CD14-positive monocyte (primary cell): ENCODE measurements around the gene TBX19. TPM values are rescaled to one million over a fixed set of nuclear protein-coding genes. Genes with fewer than 3 reads are reported as not detected.

Experiments
- DNase-seq, 3 donors: peaks; one replicate each; pipeline ENCODE4 v3.0.0-alpha.2; 2011 to 2022
- H2AFZ ChIP-seq: 2 replicates; pipeline ENCODE4 v1.6.0; 2012; ENCODE audit warnings: mild to moderate bottlenecking, low read depth, low read length, inconsistent platforms; ENCODE audit not compliant: insufficient read depth, poor library complexity, severe bottlenecking
- H3K27ac ChIP-seq, 2 donors: 1 replicate in 1 of 2; 2 replicates in 1 of 2; pipeline ENCODE4 v1.5.1; 2012 to 2013; ENCODE audit warnings: low read length in 2 of 2, control low read depth in 1 of 2, inconsistent platforms in 1 of 2, low read depth in 1 of 2, mild to moderate bottlenecking in 1 of 2
- H3K27me3 ChIP-seq, 2 donors: one replicate each; pipeline versions ENCODE4 v1.6.0 to v1.6.1; 2011 to 2013; ENCODE audit warnings: low read length in 2 of 2; ENCODE audit not compliant: control insufficient read depth in 2 of 2, insufficient read depth in 2 of 2
- H3K36me3 ChIP-seq, 2 donors: replicated peaks in 1 of 2; 1 replicate in 1 of 2; 2 replicates in 1 of 2; pipeline versions ENCODE4 v1.5.1 to v1.6.1; 2012 to 2013; ENCODE audit warnings: low read length in 2 of 2, control low read depth in 1 of 2, inconsistent platforms in 1 of 2, mild to moderate bottlenecking in 1 of 2; ENCODE audit not compliant: insufficient read depth in 2 of 2, control insufficient read depth in 1 of 2
- H3K4me1 ChIP-seq, 2 donors: 1 replicate in 1 of 2; 2 replicates in 1 of 2; pipeline versions ENCODE4 v1.5.1 to v1.6.1; 2012 to 2013; ENCODE audit warnings: low read length in 2 of 2, control low read depth in 1 of 2, inconsistent platforms in 1 of 2, mild to moderate bottlenecking in 1 of 2, moderate library complexity in 1 of 2; ENCODE audit not compliant: insufficient read depth in 2 of 2, control insufficient read depth in 1 of 2
- H3K4me2 ChIP-seq: replicated peaks from 2 replicates; pipeline ENCODE3; 2012; ENCODE audit warnings: low read length, moderate library complexity, mild to moderate bottlenecking; ENCODE audit not compliant: poor library complexity, severe bottlenecking; ENCODE audit errors: extremely low read depth
- H3K4me3 ChIP-seq, 3 experiments: fragments of 200-600 bp in 1 of 3; sonication (generic) in 1 of 3; replicated peaks in 1 of 3; 1 replicate in 2 of 3; 2 replicates in 1 of 3; pipeline ENCODE4 v1.5.1; 2011 to 2013; ENCODE audit warnings: low read length in 3 of 3, mild to moderate bottlenecking in 3 of 3, control low read depth in 2 of 3, low read depth in 2 of 3, inconsistent platforms in 1 of 3, moderate library complexity in 1 of 3
- H3K79me2 ChIP-seq: 2 replicates; pipeline ENCODE4 v1.6.0; 2012; ENCODE audit warnings: mild to moderate bottlenecking, control low read depth, inconsistent platforms, low read length, moderate library complexity; ENCODE audit not compliant: insufficient read depth
- H3K9ac ChIP-seq: 2 replicates; pipeline ENCODE4 v1.6.0; 2017; ENCODE audit warnings: low read length, mild to moderate bottlenecking; ENCODE audit not compliant: insufficient read depth, poor library complexity, severe bottlenecking
- H3K9me3 ChIP-seq, 2 donors: replicated peaks in 1 of 2; 1 replicate in 1 of 2; 2 replicates in 1 of 2; pipeline versions ENCODE4 v1.5.1 to v1.6.1; 2012 to 2013; ENCODE audit warnings: low read length in 2 of 2, control low read depth in 1 of 2; ENCODE audit not compliant: control insufficient read depth in 1 of 2, insufficient read depth in 1 of 2
- H4K20me1 ChIP-seq: 2 replicates; pipeline ENCODE4 v1.6.0; 2012; ENCODE audit warnings: mild to moderate bottlenecking, low read length, control low read depth, moderate library complexity; ENCODE audit not compliant: insufficient read depth
- H3K27ac Mint-ChIP-seq, 7 donors: one replicate each; pipeline ENCODE4 v1.8.0; 2020; ENCODE audit warnings: mild to moderate bottlenecking in 7 of 7, mixed read lengths in 7 of 7, moderate library complexity in 6 of 7, inconsistent platforms in 2 of 7
- H3K27me3 Mint-ChIP-seq, 3 donors: one replicate each; pipeline ENCODE4 v1.8.0; 2021 to 2022; ENCODE audit warnings: low read depth in 3 of 3, mild to moderate bottlenecking in 3 of 3, mixed read lengths in 3 of 3, moderate library complexity in 3 of 3, inconsistent platforms in 1 of 3
- H3K36me3 Mint-ChIP-seq, 2 donors: one replicate each; pipeline ENCODE4 v1.8.0; 2020; ENCODE audit warnings: mixed read lengths in 2 of 2, inconsistent platforms in 1 of 2, mild to moderate bottlenecking in 1 of 2
- H3K4me1 Mint-ChIP-seq: one replicate; pipeline ENCODE4 v1.8.0; 2020; ENCODE audit warnings: mild to moderate bottlenecking, mixed read lengths
- H3K4me3 Mint-ChIP-seq, 2 donors: one replicate each; pipeline ENCODE4 v1.8.0; 2020; ENCODE audit warnings: mild to moderate bottlenecking in 2 of 2, mixed read lengths in 2 of 2, moderate library complexity in 1 of 2
- H3K9me3 Mint-ChIP-seq, 7 donors: one replicate each; pipeline ENCODE4 v1.8.0; 2020 to 2022; ENCODE audit warnings: mixed read lengths in 7 of 7, mild to moderate bottlenecking in 6 of 7, moderate library complexity in 6 of 7, inconsistent platforms in 2 of 7
- CTCF ChIP-seq: fragments of 200-600 bp; IDR thresholded peaks from one replicate; pipeline ENCODE4 v1.8.0; 2022; ENCODE audit warnings: antibody characterized with exemption, mild to moderate bottlenecking
- WGBS: methylation state at CpG from one replicate; pipeline ENCODE4 v1.1.5; 2013; ENCODE audit warnings: missing lambda C conversion rate; ENCODE audit not compliant: insufficient coverage; 5-methylcytosine and 5-hydroxymethylcytosine counted together
- intact Hi-C, 2 donors: fragments of 100-400 bp; cut with micrococcal nuclease; formaldehyde crosslinking; loops; one replicate each; pipeline versions ENCODE4 v1.15.0 to v1.15.1; 2023
- polyA plus RNA-seq, 3 donors: library from polyadenylated mRNA; depleted of rRNA in 1 of 3; unstranded in 2 of 3; stranded (reverse) in 1 of 3; fragments of 300-500 nt in 2 of 3; fragments of >200 nt in 1 of 3; fragmentation: Illumina TruSeq in 2 of 3; gene quantifications; 1 replicate in 2 of 3; 2 replicates in 1 of 3; pipeline ENCODE4 v1.2.3, GENCODE V29; 2012 to 2021

Gene TBX19
- polyA plus RNA-seq, 3 donors = 0.65 to 7.6 (median 1.6) TPM

- no peak overlapping the region for H3K9ac ChIP-seq
- H3K4me2 ChIP-seq = no peak overlapping the region
- no peak overlapping the region for H3K4me3 Mint-ChIP-seq
- TF ChIP-seq CTCF = no peak
- H3K27me3 Mint-ChIP-seq = peaks cover 0 to 2% (median 0%) of the 10 kb centered on the region in 3 donors
- no peaks in the 10 kb centered on the region for H3K27me3 ChIP-seq
- DNase-seq = no peak
- no peak overlapping the region for H2AFZ ChIP-seq
- H4K20me1 ChIP-seq = peaks cover 13% of the 10 kb centered on the region
- 74% methylated on average over 5 of the region's 6 CpGs for WGBS
- no peak overlapping the region for H3K4me3 ChIP-seq
- H3K36me3 ChIP-seq = peaks cover 6 to 50% of the 10 kb centered on the region in 2 donors
- H3K27ac Mint-ChIP-seq = no peak overlapping the region
- peaks cover 24 to 48% of the 10 kb centered on the region in 2 donors for H3K36me3 Mint-ChIP-seq
- peaks cover 6 to 45% of the 10 kb centered on the region in 2 donors for H3K9me3 ChIP-seq
- H3K27ac ChIP-seq = no peak overlapping the region
- H3K4me1 Mint-ChIP-seq = no peaks in the 10 kb centered on the region
- intact Hi-C loops = no loop called here
- H3K9me3 Mint-ChIP-seq = peaks cover 3 to 29% (median 14%) of the 10 kb centered on the region in 7 donors
- H3K79me2 ChIP-seq = no peaks in the 10 kb centered on the region
- H3K4me1 ChIP-seq = no peaks in the 10 kb centered on the region
Measured at GRCh38 chr1:168266644-168267186, 14.0 kb upstream of the TBX19 start.

- Histone ChIP-seq H4K20me1 (no peaks in the 10 kb centered on the region), H3K79me2 (no peaks in the 10 kb centered on the region), H3K4me2 (no peak overlapping the region), H3K4me1 (no peaks in the 10 kb centered on the region), H3K9me3 (peaks cover 6 to 25% of the 10 kb centered on the region in 2 donors), H3K27ac (no peak overlapping the region), H3K27me3 (no peaks in the 10 kb centered on the region), H3K4me3 (no peak overlapping the region), H3K36me3 (peaks cover 0 to 3% of the 10 kb centered on the region in 2 donors), H2AFZ (no peak overlapping the region), H3K9ac (no peak overlapping the region)
- H3K27ac Mint-ChIP-seq = no peak overlapping the region
- peaks cover 6 to 11% of the 10 kb centered on the region in 2 donors for H3K36me3 Mint-ChIP-seq
- H3K27me3 Mint-ChIP-seq = peaks cover 0 to 2% (median 0%) of the 10 kb centered on the region in 3 donors
- no CpG with 5 or more reads among the region's 1 CpG for WGBS
- H3K4me3 Mint-ChIP-seq = no peak overlapping the region
- peaks cover 3% of the 10 kb centered on the region for H3K4me1 Mint-ChIP-seq
- intact Hi-C loops = no loop called here
- H3K9me3 Mint-ChIP-seq = peaks cover 0 to 26% (median 11%) of the 10 kb centered on the region in 7 donors
- no peak for DNase-seq
- no peak for TF ChIP-seq CTCF
Measured at GRCh38 chr1:168271636-168272035, 9.0 kb upstream of the TBX19 start.
